ENCODE data around the gene ZMYND12. TPM values are rescaled to one million over a fixed set of nuclear protein-coding genes. Genes with fewer than 3 reads are reported as not detected.

The ZMYND12 gene
- 0.49 and 0.70 TPM in 2 replicates for total RNA-seq

GRCh38 chr1:42456010-42456753, at the start of gene ZMYND12, which contains the start of gene PPCS:
Gene ZMYND12 (minus strand): TSS chr1:42456022. CDS start chr1:42455997, 25 bp downstream.
Gene PPCS (plus strand): TSS chr1:42456543. CDS start chr1:42456566, 23 bp downstream.

GRCh38 chr1:42462828-42463763, 7.3 kb upstream of the ZMYND12 start, which contains the start of gene CCDC30:
Gene CCDC30 (plus strand): TSS chr1:42463286. CDS start chr1:42480552, 17,266 bp downstream.

GRCh38 chr1:42380586-42381279, 75.1 kb downstream of the ZMYND12 start, which contains the start of gene RIMKLA:
Gene RIMKLA (plus strand): TSS chr1:42380792. CDS start chr1:42380935, 143 bp downstream.

Other genes starting within 250 kb of the ZMYND12 start
- 16.0 and 18.1 TPM in 2 replicates for gene FOXJ3, start 120.8 kb downstream of the ZMYND12 start, total RNA-seq
- gene RIMKLA, start 75.2 kb downstream of the ZMYND12 start, total RNA-seq, result not detected in 2 replicates
- 50.8 and 91.4 TPM in 2 replicates for gene PPCS, start 521 bp upstream of the ZMYND12 start, total RNA-seq
- 0.04 and 0.16 TPM in 2 replicates for gene CCDC30, start 7.3 kb upstream of the ZMYND12 start, total RNA-seq
- gene PPIH, start 202.4 kb upstream of the ZMYND12 start, total RNA-seq, result 59.0 and 89.4 TPM in 2 replicates
- gene YBX1, start 226.4 kb upstream of the ZMYND12 start, total RNA-seq, result 911 and 1,172 TPM in 2 replicates